A549 (cell line): Measurements from ENCODE around the gene OR13G1.

Source experiments
- BHLHE40 ChIP-seq: IDR thresholded peaks from 2 replicates; pipeline ENCODE4 v1.6.1; 2012; ENCODE audit warnings: low read depth, low read length, inconsistent platforms
- CEBPB ChIP-seq, 2 experiments: fragments of >200 bp in 1 of 2; sonication (Bioruptor Twin) in 1 of 2; formaldehyde crosslinking in 1 of 2; IDR thresholded peaks; 2 replicates each; pipeline ENCODE4 v1.6.1; 2012 to 2016
- EP300 ChIP-seq, 2 experiments: fragments of >200 bp; sonication (Bioruptor Twin); formaldehyde crosslinking; IDR thresholded peaks; 2 replicates in 1 of 2; 3 replicates in 1 of 2; pipeline ENCODE4 v1.6.1; 2016 to 2017
- JUN ChIP-seq, 2 experiments: fragments of >200 bp; sonication (Bioruptor Twin); formaldehyde crosslinking; IDR thresholded peaks; 2 replicates in 1 of 2; 3 replicates in 1 of 2; pipeline ENCODE4 v1.6.1; 2016 to 2017
- MYC ChIP-seq: IDR thresholded peaks from 2 replicates; pipeline ENCODE4 v1.6.1; 2012; ENCODE audit warnings: mild to moderate bottlenecking, inconsistent platforms, low read length, improper control_type of control experiment, borderline replicate concordance
- NPAS2 ChIP-seq: fragments of 250-450 bp; sonication (Bioruptor Pico); IDR thresholded peaks from 2 replicates; pipeline ENCODE4 v1.8.0; 2022; ENCODE audit warnings: mild to moderate bottlenecking, moderate library complexity, borderline replicate concordance
- PHF8 ChIP-seq: fragments of 200-600 bp; sonication (generic); IDR thresholded peaks from 2 replicates; pipeline ENCODE4 v1.6.1; 2016; ENCODE audit warnings: low read depth, mild to moderate bottlenecking, antibody characterized with exemption, moderate library complexity, borderline replicate concordance
- POLR2A ChIP-seq: IDR thresholded peaks from 2 replicates; pipeline ENCODE4 v1.6.1; 2012; ENCODE audit warnings: mild to moderate bottlenecking, low read length
- RCOR1 ChIP-seq: fragments of 150-350 bp; IDR thresholded peaks from 2 replicates; pipeline ENCODE4 v1.6.1; 2014; ENCODE audit warnings: antibody characterized with exemption, low read length, low read depth
- TF ChIP-seq, protein P1 (sequence below): fragments of >200 bp; sonication (Bioruptor Twin); formaldehyde crosslinking; IDR thresholded peaks from 3 replicates; pipeline ENCODE4 v1.5.1; 2016
- TF ChIP-seq, protein P2 (sequence below): fragments of 200-600 bp; sonication (generic); IDR thresholded peaks from 2 replicates; pipeline ENCODE4 v1.6.1; 2016; ENCODE audit warnings: antibody characterized with exemption, mild to moderate bottlenecking, moderate library complexity

DNA sequence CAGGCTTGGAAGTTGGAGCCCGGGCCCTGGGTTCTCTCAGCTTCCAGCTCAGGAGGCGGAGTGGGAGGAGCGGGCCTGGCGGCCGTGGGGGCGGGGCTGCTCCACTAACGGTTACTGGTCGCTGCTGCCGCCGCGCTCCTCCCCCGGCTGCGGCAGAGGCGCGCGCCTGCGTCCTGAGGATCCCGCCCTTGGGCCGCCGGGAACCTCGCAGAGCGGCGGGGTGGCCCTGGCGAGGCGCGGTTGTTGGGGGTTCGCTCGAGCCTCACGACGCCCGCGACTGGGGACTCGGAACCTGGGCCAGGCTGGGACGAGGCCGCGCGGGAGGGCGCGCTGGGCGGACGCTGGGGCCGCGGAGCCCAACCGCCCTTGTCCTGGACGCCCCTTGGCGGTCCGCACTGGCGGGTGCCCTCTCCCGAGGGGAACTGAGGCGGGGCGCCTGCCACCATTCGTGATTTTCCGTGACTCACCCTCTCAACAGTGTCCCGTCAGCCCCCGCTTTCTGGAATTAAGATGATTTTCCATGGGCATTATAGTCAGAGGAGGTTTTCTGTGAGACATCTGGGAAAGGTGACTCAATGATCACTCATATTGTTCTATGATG lies 40.1 kb downstream of the OR13G1 start:
- TF ChIP-seq, protein P1, sequence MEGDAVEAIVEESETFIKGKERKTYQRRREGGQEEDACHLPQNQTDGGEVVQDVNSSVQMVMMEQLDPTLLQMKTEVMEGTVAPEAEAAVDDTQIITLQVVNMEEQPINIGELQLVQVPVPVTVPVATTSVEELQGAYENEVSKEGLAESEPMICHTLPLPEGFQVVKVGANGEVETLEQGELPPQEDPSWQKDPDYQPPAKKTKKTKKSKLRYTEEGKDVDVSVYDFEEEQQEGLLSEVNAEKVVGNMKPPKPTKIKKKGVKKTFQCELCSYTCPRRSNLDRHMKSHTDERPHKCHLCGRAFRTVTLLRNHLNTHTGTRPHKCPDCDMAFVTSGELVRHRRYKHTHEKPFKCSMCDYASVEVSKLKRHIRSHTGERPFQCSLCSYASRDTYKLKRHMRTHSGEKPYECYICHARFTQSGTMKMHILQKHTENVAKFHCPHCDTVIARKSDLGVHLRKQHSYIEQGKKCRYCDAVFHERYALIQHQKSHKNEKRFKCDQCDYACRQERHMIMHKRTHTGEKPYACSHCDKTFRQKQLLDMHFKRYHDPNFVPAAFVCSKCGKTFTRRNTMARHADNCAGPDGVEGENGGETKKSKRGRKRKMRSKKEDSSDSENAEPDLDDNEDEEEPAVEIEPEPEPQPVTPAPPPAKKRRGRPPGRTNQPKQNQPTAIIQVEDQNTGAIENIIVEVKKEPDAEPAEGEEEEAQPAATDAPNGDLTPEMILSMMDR = no peak
- TF ChIP-seq NPAS2 (CRISPR knock-in tag) (no peak), POLR2A (no peak), MYC (no peak), EP300 (IDR thresholded peaks at IDR 0.05) (no peak), JUN (IDR thresholded peaks at IDR 0.05) (no peak), RCOR1 (no peak), PHF8 (no peak), CEBPB (IDR thresholded peaks at IDR 0.05) (no peak), BHLHE40 (no peak)
- TF ChIP-seq, protein P2, sequence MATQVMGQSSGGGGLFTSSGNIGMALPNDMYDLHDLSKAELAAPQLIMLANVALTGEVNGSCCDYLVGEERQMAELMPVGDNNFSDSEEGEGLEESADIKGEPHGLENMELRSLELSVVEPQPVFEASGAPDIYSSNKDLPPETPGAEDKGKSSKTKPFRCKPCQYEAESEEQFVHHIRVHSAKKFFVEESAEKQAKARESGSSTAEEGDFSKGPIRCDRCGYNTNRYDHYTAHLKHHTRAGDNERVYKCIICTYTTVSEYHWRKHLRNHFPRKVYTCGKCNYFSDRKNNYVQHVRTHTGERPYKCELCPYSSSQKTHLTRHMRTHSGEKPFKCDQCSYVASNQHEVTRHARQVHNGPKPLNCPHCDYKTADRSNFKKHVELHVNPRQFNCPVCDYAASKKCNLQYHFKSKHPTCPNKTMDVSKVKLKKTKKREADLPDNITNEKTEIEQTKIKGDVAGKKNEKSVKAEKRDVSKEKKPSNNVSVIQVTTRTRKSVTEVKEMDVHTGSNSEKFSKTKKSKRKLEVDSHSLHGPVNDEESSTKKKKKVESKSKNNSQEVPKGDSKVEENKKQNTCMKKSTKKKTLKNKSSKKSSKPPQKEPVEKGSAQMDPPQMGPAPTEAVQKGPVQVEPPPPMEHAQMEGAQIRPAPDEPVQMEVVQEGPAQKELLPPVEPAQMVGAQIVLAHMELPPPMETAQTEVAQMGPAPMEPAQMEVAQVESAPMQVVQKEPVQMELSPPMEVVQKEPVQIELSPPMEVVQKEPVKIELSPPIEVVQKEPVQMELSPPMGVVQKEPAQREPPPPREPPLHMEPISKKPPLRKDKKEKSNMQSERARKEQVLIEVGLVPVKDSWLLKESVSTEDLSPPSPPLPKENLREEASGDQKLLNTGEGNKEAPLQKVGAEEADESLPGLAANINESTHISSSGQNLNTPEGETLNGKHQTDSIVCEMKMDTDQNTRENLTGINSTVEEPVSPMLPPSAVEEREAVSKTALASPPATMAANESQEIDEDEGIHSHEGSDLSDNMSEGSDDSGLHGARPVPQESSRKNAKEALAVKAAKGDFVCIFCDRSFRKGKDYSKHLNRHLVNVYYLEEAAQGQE = no peak
